Uterus (tissue), 2 donors: ENCODE results near the gene TMEM117.

Source experiments
- POLR2A ChIP-seq, 2 donors: fragments of 450-650 bp; IDR thresholded peaks; one replicate each; pipeline ENCODE4 v1.6.1; 2016; ENCODE audit warnings: antibody characterized with exemption in 2 of 2, mild to moderate bottlenecking in 1 of 2, moderate library complexity in 1 of 2
- TF ChIP-seq, protein P1 (sequence below), 4 experiments: fragments of 200-600 bp in 2 of 4; fragments of 450-650 bp in 2 of 4; sonication (generic) in 2 of 4; IDR thresholded peaks; one replicate each; pipeline ENCODE4 v1.5.1; 2016 to 2019; ENCODE audit warnings: antibody characterized with exemption in 4 of 4, mild to moderate bottlenecking in 2 of 4, moderate library complexity in 1 of 4

DNA sequence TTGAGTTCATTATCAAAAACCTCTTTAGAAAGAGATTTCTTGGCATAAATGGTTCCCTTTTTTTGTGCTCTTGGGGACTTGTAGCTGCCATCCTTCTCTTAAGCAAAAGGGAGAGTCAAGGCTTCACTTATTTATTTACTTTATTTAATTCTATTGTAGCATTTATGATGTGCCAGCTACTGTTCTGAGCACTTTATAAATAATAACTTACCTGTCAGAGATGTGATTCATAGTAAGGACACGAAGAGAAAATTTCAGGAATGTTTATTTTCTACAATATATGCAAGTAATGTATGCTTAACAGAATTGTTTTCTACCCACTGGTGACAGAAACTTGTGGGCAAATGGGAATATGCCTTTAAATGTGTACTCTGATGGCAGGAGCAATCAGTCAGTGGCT, 33.3 kb downstream of the TMEM117 start:
- TF ChIP-seq, protein P1, sequence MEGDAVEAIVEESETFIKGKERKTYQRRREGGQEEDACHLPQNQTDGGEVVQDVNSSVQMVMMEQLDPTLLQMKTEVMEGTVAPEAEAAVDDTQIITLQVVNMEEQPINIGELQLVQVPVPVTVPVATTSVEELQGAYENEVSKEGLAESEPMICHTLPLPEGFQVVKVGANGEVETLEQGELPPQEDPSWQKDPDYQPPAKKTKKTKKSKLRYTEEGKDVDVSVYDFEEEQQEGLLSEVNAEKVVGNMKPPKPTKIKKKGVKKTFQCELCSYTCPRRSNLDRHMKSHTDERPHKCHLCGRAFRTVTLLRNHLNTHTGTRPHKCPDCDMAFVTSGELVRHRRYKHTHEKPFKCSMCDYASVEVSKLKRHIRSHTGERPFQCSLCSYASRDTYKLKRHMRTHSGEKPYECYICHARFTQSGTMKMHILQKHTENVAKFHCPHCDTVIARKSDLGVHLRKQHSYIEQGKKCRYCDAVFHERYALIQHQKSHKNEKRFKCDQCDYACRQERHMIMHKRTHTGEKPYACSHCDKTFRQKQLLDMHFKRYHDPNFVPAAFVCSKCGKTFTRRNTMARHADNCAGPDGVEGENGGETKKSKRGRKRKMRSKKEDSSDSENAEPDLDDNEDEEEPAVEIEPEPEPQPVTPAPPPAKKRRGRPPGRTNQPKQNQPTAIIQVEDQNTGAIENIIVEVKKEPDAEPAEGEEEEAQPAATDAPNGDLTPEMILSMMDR (IDR thresholded peaks at IDR 0.05) = no peak
- TF ChIP-seq POLR2A (IDR thresholded peaks at IDR 0.05) = no peak
